ENCODE data around the gene MAPK12. TPM values are rescaled to one million over a fixed set of nuclear protein-coding genes. Genes with fewer than 3 reads are reported as not detected.

Gene MAPK12
- total and polyA plus RNA-seq, 2 of the 8 experiments (the other 6 are each of a cell fraction or from before 2014, with no cell fraction given), result 17.3 to 20.3 TPM

DNA sequence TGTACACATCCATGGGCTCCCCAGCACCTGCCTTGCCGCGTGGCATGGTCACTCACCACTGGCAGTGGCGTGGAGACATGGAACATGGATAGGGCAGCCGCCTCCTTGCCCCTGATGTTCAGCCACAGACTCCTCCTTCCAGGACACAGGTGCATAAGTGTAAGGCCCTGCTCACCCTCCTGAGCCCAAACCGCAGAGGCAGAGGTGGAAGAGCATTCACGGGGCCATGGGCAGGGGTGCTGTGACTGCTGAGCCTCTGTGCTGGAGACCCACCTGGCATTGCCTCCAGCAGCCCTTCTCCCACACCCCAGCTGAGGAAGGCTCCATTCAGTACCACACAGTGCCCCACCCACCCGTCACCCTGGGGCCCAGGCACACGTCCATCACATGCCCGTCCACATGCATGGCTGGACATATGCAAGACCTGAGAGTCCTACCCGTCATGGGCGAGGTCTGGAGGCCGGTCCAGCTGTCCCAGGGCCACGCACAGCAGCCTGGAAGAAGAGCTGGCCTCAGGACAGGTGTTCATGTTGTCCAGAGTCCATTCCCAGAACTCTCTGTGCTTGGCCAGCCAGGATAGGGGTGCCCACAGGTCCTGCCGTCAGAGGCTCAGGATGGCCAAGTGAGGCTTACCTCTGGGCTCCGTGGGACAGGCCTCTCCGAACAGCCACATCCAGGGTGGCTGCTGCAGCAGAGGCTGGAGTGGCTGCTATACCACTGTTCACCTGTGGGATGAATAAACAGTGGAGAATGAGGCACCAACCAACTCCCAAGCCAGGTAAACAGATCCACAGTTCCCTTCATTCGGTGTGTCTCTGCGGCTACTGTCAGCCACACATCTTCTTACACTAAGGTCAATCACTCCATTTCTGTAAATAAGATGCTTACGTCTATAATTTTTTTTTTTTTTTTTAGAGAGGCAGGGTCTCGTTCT lies 15.0 kb downstream of the MAPK12 start:
- Histone ChIP-seq H3K18ac (ENCODE audit: extremely low read depth, low read length) (no peak overlapping the region), H3K4ac (replicated peaks; ENCODE audit: insufficient read length, low read depth, low read length) (no peak overlapping the region), H3K56ac (replicated peaks; ENCODE audit: insufficient read length, low read depth, low read length) (no peak overlapping the region), H3K23ac (ENCODE audit: insufficient read length) (no peak overlapping the region), H4K8ac (ENCODE audit: extremely low read depth, insufficient read depth, low read length) (no peak overlapping the region), H3K4me2 (ENCODE audit: insufficient read depth in 1 of 2, low read depth in 2 of 2, low read length in 2 of 2) (peak overlapping the region; percentile 92 to 97; a peak in 2 of 4 replicates), H3K27ac (ENCODE audit: low read depth, low read length) (no peak overlapping the region), H2BK120ac (replicated peaks; ENCODE audit: low read depth, low read length) (no peak overlapping the region), H2AFZ (ENCODE audit: low read length) (no peak overlapping the region), H3K36me3 (ENCODE audit: control insufficient read depth in 2 of 4, insufficient read depth in 4 of 4, low read length in 3 of 4) (no peaks in the 10 kb centered on the region), H2BK5ac (ENCODE audit: low read depth, low read length) (no peak overlapping the region), H3K27me3 (replicated peaks in 1 of 4; ENCODE audit: control insufficient read depth in 3 of 4, extremely low read depth in 1 of 4, insufficient read depth in 3 of 4, low read length in 3 of 4) (no peaks in the 10 kb centered on the region), H3K4me1 (replicated peaks in 1 of 4; ENCODE audit: control insufficient read depth in 3 of 4, insufficient read depth in 4 of 4, low read length in 3 of 4) (peaks cover 0 to 27% (median 20%) of the 10 kb centered on the region in 4 experiments; a peak in 6 of 7 replicates), H4K91ac (replicated peaks; ENCODE audit: insufficient read length, low read length) (no peak overlapping the region), H4K5ac (ENCODE audit: insufficient read length, low read depth, low read length) (no peak overlapping the region), H3K79me1 (ENCODE audit: low read depth, low read length) (peaks cover 15% of the 10 kb centered on the region), H3K23me2 (ENCODE audit: low read depth, low read length) (peaks cover 21% of the 10 kb centered on the region), H2AK5ac (ENCODE audit: low read depth, low read length) (0 out of 2 replicates have a peak overlapping the region, but pooled peaks have one; percentile 17), H2BK20ac (ENCODE audit: low read length) (no peak overlapping the region), H3K9me3 (ENCODE audit: insufficient read depth in 2 of 2, low read depth in 1 of 2, low read length in 1 of 2) (no peaks in the 10 kb centered on the region), H3K9ac (replicated peaks in 1 of 4; ENCODE audit: extremely low read depth in 1 of 4, low read depth in 3 of 4, low read length in 3 of 4) (no peak overlapping the region), H4K20me1 (replicated peaks in 1 of 2; ENCODE audit: control insufficient read depth in 1 of 2, insufficient read depth in 2 of 2, low read length in 2 of 2) (peaks cover 2 to 23% of the 10 kb centered on the region in 2 experiments), H3K79me2 (ENCODE audit: control insufficient read depth in 1 of 2, insufficient read depth in 2 of 2, low read length in 2 of 2) (peaks cover 4 to 22% of the 10 kb centered on the region in 2 experiments; a peak in 3 of 4 replicates), H3K4me3 (ENCODE audit: extremely low read depth in 1 of 4, insufficient read depth in 2 of 4, low read depth in 3 of 4, low read length in 4 of 4) (no peak overlapping the region; a peak in 1 of 8 replicates), H2BK15ac (ENCODE audit: low read length) (no peak overlapping the region), H2BK12ac (ENCODE audit: low read depth, low read length) (no peak overlapping the region), H3K14ac (ENCODE audit: insufficient read length) (no peak overlapping the region)
- WGBS, 2 experiments (ENCODE audit: extremely low coverage in 1 of 2, insufficient coverage in 1 of 2, insufficient read length in 1 of 2, insufficient replicate concordance in 2 of 2, low coverage in 1 of 2, low lambda C conversion rate in 2 of 2, missing lambda C conversion rate in 1 of 2), result 90% methylated on average over 20 of the region's 20 CpGs; no CpG with 5 or more reads in 1 of the 2 experiments
- DNase-seq (ENCODE audit: low read depth in 1 of 2, low spot score in 2 of 2), result no peak
- FAIRE-seq, result no peak
- ChIA-PET CTCF (ENCODE audit: partially characterized antibody) (interaction anchor here (0.6 to 1.6 kb wide), 6 partner anchors 13 to 136 kb away, joined by 3 to 6 read pairs (median 4); no protein-coding TSS in a partner anchor), POLR2A (ENCODE audit: partially characterized antibody) (interaction anchor here (0.6 to 2.6 kb wide), 8 partner anchors 10 to 1960 kb away, joined by 3 to 6 read pairs (median 3); no protein-coding TSS in a partner anchor)
- TF ChIP-seq HDAC2 (IDR thresholded peaks at IDR 0.05; ENCODE audit: borderline replicate concordance in 1 of 2, low read depth in 2 of 2, low read length in 2 of 2) (no peak), CTCF (IDR thresholded peaks at IDR 0.05; ENCODE audit: control extremely low read depth in 1 of 3, insufficient read depth in 1 of 3, low read depth in 1 of 3, low read length in 3 of 3) (peak in 1 of 3 experiments; percentile 30; a peak in 1 of 4 replicates), MAX (IDR thresholded peaks at IDR 0.05) (no peak)

Measured in H1 (cell line).